K562 treated with DMSO at 1 percent for 12 hours (cell line): ENCODE measurements around the gene XYLT1. TPM values are rescaled to one million over a fixed set of nuclear protein-coding genes. Genes with fewer than 3 reads are reported as not detected.

Source experiments
- total RNA-seq: library from RNA; unstranded; fragments of 300-600 nt; gene quantifications from 2 replicates; pipeline ENCODE4 v1.2.3, GENCODE V29; 2022; ENCODE audit not compliant: insufficient read depth

Gene XYLT1
- not detected in 2 replicates for total RNA-seq

GRCh38 chr16:17470908-17471718 lies at the start of gene XYLT1:
XYLT1 (minus strand) TSS chr16:17470960; CDS start chr16:17470796, 164 bp downstream.

